Retinal pigment epithelial cell (primary cell): ENCODE data around the gene SPOCK3.

Experiments used
- DNase-seq: peaks from one replicate; pipeline ENCODE4 v3.0.0-alpha.2; 2010; ENCODE audit warnings: low read depth
- H3K4me3 ChIP-seq: 2 replicates; pipeline ENCODE4 v1.5.1; 2011; ENCODE audit warnings: mild to moderate bottlenecking, low read length, control low read depth, moderate library complexity
- TF ChIP-seq, protein P1 (sequence below): conservative IDR thresholded peaks from 2 replicates; pipeline ENCODE4 v1.5.1; 2011; ENCODE audit warnings: low read depth, low read length, control low read depth, inconsistent platforms

Gene SPOCK3

DNA sequence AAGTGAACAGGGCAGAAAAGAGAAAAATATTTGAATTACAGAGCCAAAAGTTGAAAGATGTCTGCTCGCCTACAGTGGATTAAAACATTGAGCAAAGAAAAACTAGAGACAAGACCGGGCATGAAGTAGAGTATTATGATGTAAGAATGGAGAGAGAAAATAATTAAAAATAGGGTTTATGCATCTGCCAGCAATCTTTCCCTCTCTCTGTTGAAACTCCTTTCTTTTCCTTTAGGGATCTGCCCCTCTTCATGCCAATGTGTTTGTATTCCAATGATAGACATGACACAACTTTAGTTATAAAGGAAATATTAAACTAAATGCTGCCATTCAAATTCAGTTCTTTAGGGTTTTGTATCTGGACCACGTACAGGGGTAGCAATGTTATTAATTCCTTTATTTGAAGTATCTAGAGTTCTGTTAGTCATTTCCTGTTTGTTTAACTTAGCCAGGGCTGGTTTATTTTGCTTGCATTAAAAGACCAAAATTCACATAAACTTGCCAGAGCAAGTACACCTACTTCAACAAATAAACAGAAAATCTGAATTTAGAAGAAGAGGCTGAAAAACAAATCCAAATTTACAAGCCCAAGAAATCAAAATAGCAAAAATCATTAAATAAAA, 202.6 kb downstream of the SPOCK3 start:
- TF ChIP-seq, protein P1, sequence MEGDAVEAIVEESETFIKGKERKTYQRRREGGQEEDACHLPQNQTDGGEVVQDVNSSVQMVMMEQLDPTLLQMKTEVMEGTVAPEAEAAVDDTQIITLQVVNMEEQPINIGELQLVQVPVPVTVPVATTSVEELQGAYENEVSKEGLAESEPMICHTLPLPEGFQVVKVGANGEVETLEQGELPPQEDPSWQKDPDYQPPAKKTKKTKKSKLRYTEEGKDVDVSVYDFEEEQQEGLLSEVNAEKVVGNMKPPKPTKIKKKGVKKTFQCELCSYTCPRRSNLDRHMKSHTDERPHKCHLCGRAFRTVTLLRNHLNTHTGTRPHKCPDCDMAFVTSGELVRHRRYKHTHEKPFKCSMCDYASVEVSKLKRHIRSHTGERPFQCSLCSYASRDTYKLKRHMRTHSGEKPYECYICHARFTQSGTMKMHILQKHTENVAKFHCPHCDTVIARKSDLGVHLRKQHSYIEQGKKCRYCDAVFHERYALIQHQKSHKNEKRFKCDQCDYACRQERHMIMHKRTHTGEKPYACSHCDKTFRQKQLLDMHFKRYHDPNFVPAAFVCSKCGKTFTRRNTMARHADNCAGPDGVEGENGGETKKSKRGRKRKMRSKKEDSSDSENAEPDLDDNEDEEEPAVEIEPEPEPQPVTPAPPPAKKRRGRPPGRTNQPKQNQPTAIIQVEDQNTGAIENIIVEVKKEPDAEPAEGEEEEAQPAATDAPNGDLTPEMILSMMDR, result no peak
- no peak for DNase-seq
- H3K4me3 ChIP-seq, result no peak overlapping the region

DNA sequence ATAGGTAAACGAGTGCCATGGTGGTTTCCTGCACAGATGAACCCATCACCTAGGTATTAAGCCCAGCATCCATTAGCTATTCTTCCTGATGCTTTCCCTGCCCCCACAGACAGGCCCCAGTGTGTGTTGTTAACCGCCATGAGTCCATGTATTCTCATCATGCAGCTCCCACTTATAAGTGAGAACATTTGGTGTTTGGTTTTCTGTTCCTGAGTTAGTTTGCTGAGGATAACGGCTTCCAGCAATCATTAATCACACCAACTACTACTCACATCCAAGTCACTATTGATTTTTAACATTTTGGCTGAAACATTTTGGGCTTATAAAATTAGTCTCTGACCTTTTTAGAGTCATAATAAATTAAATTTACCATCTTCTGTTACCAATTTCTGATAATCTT, 205.3 kb downstream of the SPOCK3 start:
- TF ChIP-seq, protein P1, result no peak
- no peak overlapping the region for H3K4me3 ChIP-seq
- DNase-seq, result no peak

DNA sequence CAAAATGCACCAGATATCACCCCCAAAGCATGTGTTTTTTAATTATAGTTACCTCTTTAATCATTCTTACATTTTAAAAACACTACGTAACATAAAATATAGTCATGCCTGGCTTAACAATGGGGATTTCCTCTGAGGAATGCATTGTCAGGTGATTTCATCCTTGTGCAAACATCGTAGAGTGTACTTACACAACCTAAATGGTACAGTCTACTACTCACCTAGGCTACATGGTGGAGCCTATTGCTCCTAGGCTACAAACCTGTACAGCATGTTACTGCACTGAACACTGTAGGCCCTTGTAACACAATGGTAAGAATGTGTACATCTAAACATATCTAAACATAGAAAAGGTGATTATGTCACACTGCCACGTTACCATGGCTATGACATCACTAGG, 208.6 kb downstream of the SPOCK3 start:
- no peak for DNase-seq
- H3K4me3 ChIP-seq, result no peak overlapping the region
- TF ChIP-seq, protein P1, result no peak

DNA sequence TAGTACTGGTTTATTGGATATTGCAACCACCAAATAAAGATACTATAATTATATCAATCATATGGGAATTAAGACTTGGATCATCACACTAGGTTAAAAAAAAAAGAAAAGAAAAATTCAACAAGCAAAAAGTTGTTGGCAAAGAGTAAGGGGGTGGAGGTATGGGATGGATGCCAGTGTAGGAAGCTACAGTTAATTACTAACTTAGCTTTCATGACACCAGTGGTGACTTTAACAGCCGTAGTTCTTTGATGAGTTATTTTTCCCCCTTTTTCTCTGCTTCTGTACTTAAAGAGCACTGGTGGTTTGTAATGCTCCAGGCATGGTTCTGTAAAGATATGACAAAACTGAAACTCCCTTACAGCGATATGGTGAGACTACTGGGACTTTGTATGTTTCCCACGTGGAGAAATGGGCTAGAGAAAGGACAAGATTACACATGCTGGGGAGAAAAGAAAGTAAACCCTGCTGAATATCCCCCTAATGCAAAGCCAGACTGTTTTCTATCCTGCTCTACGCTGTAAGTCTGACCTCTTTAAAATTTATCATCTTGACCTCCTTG, 210.8 kb downstream of the SPOCK3 start:
- no peak overlapping the region for H3K4me3 ChIP-seq
- no peak for DNase-seq
- TF ChIP-seq, protein P1, result no peak

DNA sequence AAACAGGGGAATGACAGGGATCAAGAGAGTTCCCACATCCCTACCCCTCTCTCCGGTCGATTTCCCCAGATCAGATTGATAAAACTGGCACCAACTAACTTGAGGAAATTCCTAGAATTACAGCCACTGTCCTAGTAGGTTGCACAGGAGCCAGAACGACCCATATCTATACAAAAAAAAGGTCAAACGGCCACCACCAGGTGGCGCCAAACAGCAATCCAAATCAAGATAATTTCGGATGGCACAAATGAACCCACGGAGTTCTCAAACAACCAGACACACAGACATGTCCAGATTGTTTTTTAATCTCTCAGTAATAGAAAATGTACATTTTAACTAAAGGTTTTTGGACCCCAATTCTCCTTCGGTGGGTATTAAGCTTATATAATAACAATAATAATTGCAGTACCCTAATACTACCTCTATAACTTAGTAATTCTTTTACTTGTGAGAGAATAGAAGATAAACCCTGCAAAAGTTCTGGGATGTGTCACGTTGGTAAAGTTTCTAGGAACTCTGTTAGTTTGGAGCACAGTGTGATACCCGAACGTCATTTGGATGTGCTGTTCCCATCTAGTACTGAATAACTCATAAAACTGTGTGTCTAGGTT, 212.6 kb downstream of the SPOCK3 start:
- H3K4me3 ChIP-seq, result no peak overlapping the region
- DNase-seq, result no peak

DNA sequence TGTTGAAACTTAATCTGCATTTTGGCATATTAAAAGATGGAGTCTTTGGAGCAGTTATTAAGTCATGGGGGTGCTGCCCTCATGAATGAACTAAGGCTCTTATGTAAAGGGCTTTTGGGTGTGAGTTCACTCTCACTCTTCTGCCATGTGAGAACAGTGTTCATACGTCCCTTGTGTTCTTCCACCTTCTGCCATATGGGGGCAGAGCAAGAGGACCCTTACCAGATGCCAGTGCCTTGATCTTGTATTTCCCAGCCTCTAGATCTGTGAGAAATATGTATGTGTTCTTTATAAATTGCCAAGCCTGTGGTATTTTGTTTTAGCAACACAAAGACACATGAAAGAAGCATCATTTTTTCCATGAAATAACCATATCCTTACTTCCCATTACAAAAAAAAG, 213.9 kb downstream of the SPOCK3 start:
- DNase-seq, result no peak
- TF ChIP-seq, protein P1, result peak; percentile 45
- H3K4me3 ChIP-seq, result no peak overlapping the region

More for the DNA sequence above, 212.6 kb downstream of the SPOCK3 start:
- TF ChIP-seq, protein P1, result peak; percentile 72

DNA sequence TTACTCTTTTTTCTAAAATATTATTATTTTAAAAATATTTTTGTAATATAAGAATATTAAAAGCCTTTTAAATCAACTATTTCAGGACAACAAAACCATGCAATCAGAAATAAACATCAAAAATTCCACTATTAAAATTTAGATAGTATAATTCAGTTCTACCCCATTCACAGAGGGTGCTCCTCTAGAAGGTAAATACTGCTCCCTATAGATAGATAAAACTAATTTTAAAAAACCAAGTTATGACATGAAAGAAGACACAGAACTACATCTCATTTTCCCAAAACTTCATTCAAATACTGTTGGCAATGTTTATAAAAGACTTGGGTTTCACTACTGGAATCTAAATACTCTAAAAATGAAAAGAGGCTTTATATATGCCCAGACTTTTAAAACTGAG, 219.3 kb downstream of the SPOCK3 start:
- TF ChIP-seq, protein P1, result no peak
- no peak for DNase-seq
- no peak overlapping the region for H3K4me3 ChIP-seq
